Inflammatory macrophage treated with lipopolysaccharide for 1 hour (primary cell): ENCODE measurements around the gene PLSCR3.

Experiments
- DNase-seq, 2 donors: peaks; one replicate each; pipeline ENCODE4 v3.0.0-alpha.2; 2020 to 2022

The PLSCR3 gene

GRCh38 chr17:7426203-7426863, 32.0 kb upstream of the PLSCR3 start:
- no peak for DNase-seq

DNA sequence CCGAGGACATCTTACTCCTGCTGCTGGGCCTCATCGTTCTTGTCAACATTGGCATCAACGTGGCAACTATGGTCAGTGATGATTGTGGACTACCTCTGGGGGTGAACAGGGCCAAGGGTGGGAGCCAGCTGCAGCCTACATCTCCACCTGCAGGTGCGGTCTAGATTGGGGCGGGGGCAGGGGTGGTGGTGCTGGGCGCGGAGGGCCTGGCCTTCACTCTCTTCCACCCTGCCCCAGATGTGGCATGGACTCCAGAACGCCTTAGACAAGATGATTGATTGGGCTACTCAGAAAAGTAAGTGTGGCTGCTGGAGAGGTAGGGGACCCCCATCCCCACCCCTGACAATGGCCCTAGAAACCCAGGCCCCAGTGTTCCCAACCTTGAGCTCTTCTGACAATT, 31.4 kb upstream of the PLSCR3 start:
- DNase-seq: no peak

DNA sequence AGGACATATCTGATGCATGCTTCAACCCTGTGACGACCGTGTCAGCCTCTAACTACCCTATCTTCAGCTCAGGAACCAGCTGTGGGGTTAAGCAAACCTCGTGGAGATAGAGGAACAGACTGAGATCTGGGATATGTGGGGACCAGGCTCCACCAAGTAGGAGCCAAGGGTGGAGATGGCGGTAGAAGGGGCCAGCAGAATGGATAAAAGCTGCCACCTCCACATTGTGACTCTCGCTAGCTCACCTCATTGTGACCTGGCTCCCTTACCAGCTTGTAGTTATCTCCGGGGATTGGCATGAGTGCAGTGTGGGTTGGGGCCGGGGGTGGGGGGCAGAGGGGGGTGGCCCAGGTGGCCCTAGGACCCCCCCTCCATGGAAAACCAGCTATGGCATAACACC, 31.0 kb upstream of the PLSCR3 start, which contains the start of gene SPEM2:
SPEM2 (plus strand) TSS at position 301 of the 400 bp plus-strand sequence; CDS start at position 374, 73 bp downstream.
- no peak for DNase-seq

GRCh38 chr17:7423679-7424078, 29.4 kb upstream of the PLSCR3 start:
- no peak for DNase-seq

- no peak for DNase-seq
These were observed 26.9 kb upstream of the PLSCR3 start for GRCh38 chr17:7421186-7421585.

DNA sequence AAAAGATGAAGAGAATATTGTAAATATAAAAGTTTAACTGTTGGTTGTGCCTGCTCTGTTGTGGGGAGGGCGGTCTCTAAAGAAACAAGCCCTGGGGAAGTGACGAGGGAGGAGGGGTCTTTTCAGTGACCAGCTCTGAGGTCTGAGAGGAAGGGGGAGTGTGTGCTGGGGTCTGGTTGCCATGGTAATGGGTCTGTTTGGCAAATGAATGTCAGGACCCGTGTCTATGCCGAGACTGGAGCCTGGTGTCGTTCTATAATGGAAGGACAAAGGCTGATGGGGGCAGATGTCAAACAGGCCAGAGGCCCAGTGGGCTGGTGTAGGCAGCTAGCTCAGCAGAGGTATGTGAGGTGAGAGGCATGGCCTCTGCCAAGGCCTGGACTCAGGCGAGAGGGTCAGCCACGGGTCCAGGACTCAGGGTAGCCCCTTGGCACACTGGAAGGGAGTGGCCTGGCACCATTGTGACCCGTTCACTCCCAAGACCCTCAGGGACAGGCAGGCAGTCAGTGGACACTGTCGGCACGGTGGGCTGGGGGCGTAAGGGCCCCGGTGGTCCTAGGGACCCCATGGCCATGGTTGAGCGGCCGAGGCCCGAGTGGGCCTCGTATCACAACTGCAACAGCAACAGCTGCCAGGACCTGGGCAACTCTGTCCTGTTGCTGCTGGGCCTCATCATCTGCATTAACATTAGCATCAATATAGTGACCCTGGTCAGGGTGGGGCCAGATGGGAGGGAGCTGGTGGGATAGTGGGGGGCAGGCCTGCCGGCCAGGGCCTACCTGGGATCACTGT, 25.7 kb upstream of the PLSCR3 start, which contains the start of gene SPEM1:
SPEM1 (plus strand) TSS at position 506 of the 792 bp plus-strand sequence; CDS start at position 567, 61 bp downstream.
- no peak for DNase-seq

DNA sequence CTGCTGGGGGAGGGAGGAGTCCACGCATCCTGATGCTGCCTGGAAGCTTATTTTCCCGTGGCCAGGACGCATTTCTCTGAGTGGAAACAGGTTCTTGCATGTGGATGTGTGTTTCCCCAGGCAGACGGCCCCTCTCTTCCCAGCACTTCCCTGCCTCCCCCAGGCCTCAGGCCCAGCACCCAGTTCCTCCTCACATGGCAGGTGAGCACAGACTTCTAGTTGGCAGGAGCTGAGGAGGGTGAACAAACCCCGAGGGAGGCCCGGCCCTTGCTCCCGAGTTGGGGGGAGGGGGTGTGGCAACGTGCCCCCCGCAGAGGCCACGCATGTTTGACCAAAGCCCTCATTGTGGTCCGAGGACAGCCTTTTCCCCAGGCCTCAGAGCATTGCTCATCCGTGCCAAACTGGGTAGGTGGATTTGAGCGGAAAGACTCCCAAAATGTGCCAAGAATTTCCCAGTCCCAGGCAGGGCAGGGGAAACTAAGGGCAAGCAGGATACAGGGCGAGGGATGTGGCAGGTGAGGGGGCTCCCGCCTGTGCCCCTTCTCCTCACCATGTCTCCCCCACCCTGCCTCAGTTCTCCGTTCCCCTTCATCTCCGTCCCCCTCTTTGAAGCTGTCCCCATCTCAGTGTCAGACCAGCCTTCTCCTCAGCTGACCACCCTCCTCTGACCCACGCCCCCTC, 24.3 kb upstream of the PLSCR3 start:
- no peak for DNase-seq

GRCh38 chr17:7417056-7417655, 22.8 kb upstream of the PLSCR3 start:
- no peak for DNase-seq

- DNase-seq: no peak
These were observed 22.0 kb upstream of the PLSCR3 start for GRCh38 chr17:7416323-7416722.

DNA sequence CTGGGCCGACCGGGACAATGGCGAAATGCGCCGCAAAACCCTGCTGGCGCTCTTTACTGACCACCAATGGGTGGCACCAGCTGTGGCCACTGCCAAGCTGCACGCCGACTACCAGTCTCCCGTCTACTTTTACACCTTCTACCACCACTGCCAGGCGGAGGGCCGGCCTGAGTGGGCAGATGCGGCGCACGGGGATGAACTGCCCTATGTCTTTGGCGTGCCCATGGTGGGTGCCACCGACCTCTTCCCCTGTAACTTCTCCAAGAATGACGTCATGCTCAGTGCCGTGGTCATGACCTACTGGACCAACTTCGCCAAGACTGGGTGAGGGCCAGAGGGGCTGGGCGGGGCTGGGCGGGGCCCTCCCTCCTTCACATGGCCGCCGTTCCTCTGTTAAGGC, 21.5 kb upstream of the PLSCR3 start:
- DNase-seq: no peak

DNA sequence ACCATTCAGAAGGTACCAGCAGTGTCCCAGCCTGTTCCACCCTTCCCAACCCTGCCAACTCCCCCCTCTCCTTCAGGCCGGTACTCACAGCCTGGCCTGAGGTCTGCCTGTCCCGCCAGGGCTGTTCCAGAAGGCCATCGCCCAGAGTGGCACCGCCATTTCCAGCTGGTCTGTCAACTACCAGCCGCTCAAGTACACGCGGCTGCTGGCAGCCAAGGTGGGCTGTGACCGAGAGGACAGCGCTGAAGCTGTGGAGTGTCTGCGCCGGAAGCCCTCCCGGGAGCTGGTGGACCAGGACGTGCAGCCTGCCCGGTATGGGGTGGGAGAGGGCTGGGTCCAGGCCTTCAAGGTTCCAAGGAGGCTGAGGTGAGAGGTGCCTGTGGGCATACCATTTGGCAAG, 20.5 kb upstream of the PLSCR3 start:
- no peak for DNase-seq

- DNase-seq: no peak
These were observed 19.1 kb upstream of the PLSCR3 start for GRCh38 chr17:7413346-7413985.

- no peak for DNase-seq
These were observed 17.1 kb upstream of the PLSCR3 start for GRCh38 chr17:7411427-7411750.

- DNase-seq: no peak
These were observed 16.5 kb upstream of the PLSCR3 start for GRCh38 chr17:7410634-7411426.

GRCh38 chr17:7409716-7410115, 15.4 kb upstream of the PLSCR3 start:
- DNase-seq: no peak

- no peak for DNase-seq
These were observed 14.5 kb upstream of the PLSCR3 start for GRCh38 chr17:7408863-7409262.

- no peak for DNase-seq
These were observed 14.0 kb upstream of the PLSCR3 start for GRCh38 chr17:7408252-7408727.

DNA sequence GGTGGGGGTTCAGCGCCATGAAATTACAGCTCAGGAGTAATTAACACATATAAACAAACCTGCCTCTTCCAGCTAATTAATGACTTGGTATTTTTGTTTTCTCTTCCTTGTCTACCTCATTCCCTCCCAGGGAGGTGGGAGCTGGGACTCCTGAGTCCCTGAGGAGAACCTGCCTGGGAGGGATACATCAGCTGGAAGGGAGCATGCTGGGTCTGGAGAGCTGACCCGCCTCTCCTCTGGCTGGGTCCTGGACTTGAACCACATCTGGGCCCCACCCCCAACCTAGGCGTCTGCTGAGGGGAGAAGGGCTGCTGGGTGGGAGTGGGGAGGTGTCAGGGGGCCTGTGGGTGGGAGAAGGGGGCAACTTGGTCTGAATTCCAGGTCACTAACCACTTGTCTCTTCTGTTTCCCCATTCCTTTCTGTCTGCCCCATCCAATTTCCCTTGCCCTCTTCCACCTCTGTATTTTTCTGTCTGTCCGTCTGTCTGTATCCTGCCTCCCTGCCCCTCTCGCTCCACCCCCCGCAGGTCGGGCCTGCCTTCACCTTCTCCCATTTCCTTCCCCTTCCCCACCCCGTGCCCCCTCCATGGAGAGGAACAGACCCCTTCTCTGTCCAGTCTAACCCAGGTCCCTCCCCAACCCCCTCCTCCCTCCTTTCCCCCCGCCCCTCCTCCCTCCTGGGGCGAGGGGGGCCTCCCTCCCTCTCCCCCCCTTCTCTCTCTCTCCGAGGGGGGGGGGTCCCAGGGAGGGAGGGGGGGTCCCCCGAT, 13.3 kb upstream of the PLSCR3 start, which contains the start of gene NLGN2:
NLGN2 (plus strand) TSS at position 361 of the 767 bp plus-strand sequence. CDS start 411 bp downstream, outside the sequence.
- no peak for DNase-seq

DNA sequence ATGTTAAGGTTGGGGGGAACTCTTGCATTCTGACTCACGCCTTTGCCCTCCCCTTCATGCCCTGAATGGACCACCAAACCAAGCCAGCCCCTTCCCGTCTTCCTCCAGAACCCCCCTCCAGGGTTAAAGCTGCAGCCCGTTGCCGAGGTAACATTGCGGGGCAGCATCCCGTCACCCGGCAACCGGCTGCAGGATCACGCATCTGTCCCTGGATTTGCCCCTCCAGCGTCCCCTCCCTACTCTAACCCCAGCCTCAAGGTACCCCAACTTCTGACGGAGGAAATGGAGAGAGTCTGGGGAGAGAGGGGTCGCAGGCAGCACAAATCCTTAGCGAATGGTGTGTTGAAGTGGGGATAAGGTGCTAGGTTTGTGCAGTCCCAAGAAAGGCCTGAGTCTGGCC, 12.8 kb upstream of the PLSCR3 start:
- DNase-seq: no peak

DNA sequence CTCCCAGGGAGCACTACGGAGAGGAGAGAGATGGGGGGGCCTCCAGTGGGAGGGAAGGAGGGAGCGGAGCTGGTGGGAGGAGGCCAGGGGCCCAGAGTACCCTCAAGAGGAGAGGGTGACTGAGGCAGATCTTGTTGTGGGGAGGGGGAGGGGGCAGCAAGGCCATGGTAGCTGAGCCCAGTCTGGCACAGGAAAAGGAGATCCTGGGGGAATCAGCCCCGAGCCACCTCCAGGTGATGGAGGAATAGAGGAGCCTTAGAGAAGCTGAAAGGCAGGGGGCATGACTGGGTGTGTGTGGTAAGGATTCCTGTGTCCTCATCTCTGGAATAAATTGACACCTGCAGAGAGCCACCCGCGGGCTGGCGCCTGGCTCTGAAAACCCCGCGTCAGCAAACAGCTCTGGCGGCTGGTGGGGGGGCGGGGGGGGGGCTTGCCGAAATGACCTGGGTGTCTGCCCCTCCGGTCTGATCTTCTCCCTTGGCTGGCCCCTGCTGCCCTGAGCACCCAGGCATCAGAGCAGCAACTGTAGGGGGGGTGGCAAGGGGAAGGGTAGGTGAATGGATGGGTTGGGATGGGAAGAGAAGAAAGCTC, 12.0 kb upstream of the PLSCR3 start:
- no peak for DNase-seq
